ENCODE results near the gene CFAP100.

CFAP100 gene

GRCh38 chr3:126399756-126400155 is 5.0 kb downstream of the CFAP100 start:
- no peak for DNase-seq (ENCODE audit: low read depth)

GRCh38 chr3:126401611-126402160 is 7.0 kb downstream of the CFAP100 start:
- DNase-seq (ENCODE audit: low read depth) = no peak

- DNase-seq (ENCODE audit: low read depth) = no peak
Measured at GRCh38 chr3:126402178-126402577, 7.5 kb downstream of the CFAP100 start.

- no peak for DNase-seq (ENCODE audit: low read depth)
Measured at GRCh38 chr3:126402666-126403302, 8.1 kb downstream of the CFAP100 start.

- no peak for DNase-seq (ENCODE audit: low read depth)
Measured at GRCh38 chr3:126406389-126407296, 11.9 kb downstream of the CFAP100 start.

- DNase-seq (ENCODE audit: low read depth) = no peak
Measured at GRCh38 chr3:126407412-126408044, 12.8 kb downstream of the CFAP100 start.

GRCh38 chr3:126408099-126408498 is 13.4 kb downstream of the CFAP100 start:
- no peak for DNase-seq (ENCODE audit: low read depth)

GRCh38 chr3:126412841-126413692 is 18.4 kb downstream of the CFAP100 start:
- DNase-seq (ENCODE audit: low read depth) = no peak

GRCh38 chr3:126413693-126414080 is 19.0 kb downstream of the CFAP100 start:
- no peak for DNase-seq (ENCODE audit: low read depth)

- no peak for DNase-seq (ENCODE audit: low read depth)
Measured at GRCh38 chr3:126414406-126414805, 19.7 kb downstream of the CFAP100 start.

- no peak for DNase-seq (ENCODE audit: low read depth)
Measured at GRCh38 chr3:126414961-126415660, 20.4 kb downstream of the CFAP100 start.

GRCh38 chr3:126415661-126416591 is 21.2 kb downstream of the CFAP100 start:
- no peak for DNase-seq (ENCODE audit: low read depth)

GRCh38 chr3:126416943-126417342 is 22.2 kb downstream of the CFAP100 start:
- DNase-seq (ENCODE audit: low read depth) = no peak

- DNase-seq (ENCODE audit: low read depth) = no peak
Measured at GRCh38 chr3:126417515-126417914, 22.8 kb downstream of the CFAP100 start.

- DNase-seq (ENCODE audit: low read depth) = no peak
Measured at GRCh38 chr3:126417981-126418530, 23.3 kb downstream of the CFAP100 start.

- DNase-seq (ENCODE audit: low read depth) = no peak
Measured at GRCh38 chr3:126418661-126419131, 24.0 kb downstream of the CFAP100 start.

GRCh38 chr3:126419151-126419703 is 24.5 kb downstream of the CFAP100 start:
- no peak for DNase-seq (ENCODE audit: low read depth)

- DNase-seq (ENCODE audit: low read depth) = no peak
Measured at GRCh38 chr3:126419886-126420786, 25.4 kb downstream of the CFAP100 start.
